HG02840 (cell line): Measurements from ENCODE around the gene POMGNT2.
"Not testable (repeated sequence)": the region's sequence is repeated elsewhere in the genome, so short reads cannot be mapped to it uniquely, and the experiment has no call there.

Experiments used
- ATAC-seq: cut with Tn5 transposase; IDR thresholded peaks from one replicate; pipeline ENCODE4 v1.9.1; 2021; ENCODE audit warnings: mild to moderate bottlenecking, moderate library complexity, moderate number of reproducible peaks; ENCODE audit not compliant: unreplicated experiment, low FRiP score

POMGNT2 gene

GRCh38 chr3:43053291-43053690, 52.6 kb downstream of the POMGNT2 start:
- ATAC-seq = no peak

- no peak for ATAC-seq
These were observed 57.4 kb downstream of the POMGNT2 start for GRCh38 chr3:43048470-43048869.

GRCh38 chr3:43046583-43046982, 59.3 kb downstream of the POMGNT2 start:
- no peak for ATAC-seq

- not testable (repeated sequence) for ATAC-seq
These were observed 60.8 kb downstream of the POMGNT2 start for GRCh38 chr3:43045079-43045478.

- ATAC-seq = no peak
These were observed 62.1 kb downstream of the POMGNT2 start for GRCh38 chr3:43043793-43044192.

- no peak for ATAC-seq
These were observed 62.7 kb downstream of the POMGNT2 start for GRCh38 chr3:43043071-43043766.

GRCh38 chr3:43041517-43041916, 64.4 kb downstream of the POMGNT2 start:
- no peak for ATAC-seq

GRCh38 chr3:43038010-43038409, 67.9 kb downstream of the POMGNT2 start:
- ATAC-seq = no peak

- no peak for ATAC-seq
These were observed 69.1 kb downstream of the POMGNT2 start for GRCh38 chr3:43036621-43037423.

- ATAC-seq = no peak
These were observed 70.0 kb downstream of the POMGNT2 start for GRCh38 chr3:43035801-43036365.

- no peak for ATAC-seq
These were observed 71.0 kb downstream of the POMGNT2 start for GRCh38 chr3:43034911-43035310.

- ATAC-seq = no peak
These were observed 71.7 kb downstream of the POMGNT2 start for GRCh38 chr3:43034200-43034599.

- no peak for ATAC-seq
These were observed 72.9 kb downstream of the POMGNT2 start for GRCh38 chr3:43032646-43033628.

- ATAC-seq = no peak
These were observed 73.9 kb downstream of the POMGNT2 start for GRCh38 chr3:43031889-43032545.

GRCh38 chr3:43031485-43031884, 74.4 kb downstream of the POMGNT2 start:
- no peak for ATAC-seq

- ATAC-seq = no peak
These were observed 75.5 kb downstream of the POMGNT2 start for GRCh38 chr3:43030162-43030935.
